Activated CD4-positive, alpha-beta T cell treated with anti-CD3 and anti-CD28 coated beads, Interleukin-2, amount 10 ng/mL, durations not matched to agents 7 days and 5 days (primary cell): ENCODE data around the gene FNDC10. TPM values are rescaled to one million over a fixed set of nuclear protein-coding genes. Genes with fewer than 3 reads are reported as not detected.
"Not testable (repeated sequence)": the region's sequence is repeated elsewhere in the genome, so short reads cannot be mapped to it uniquely, and the experiment has no call there.

ENCODE experiments used
- CTCF ChIA-PET: fragments of 350-600 bp; sonication (Branson Sonifier 250); formaldehyde crosslinking; loops from one replicate; lab custom pipeline; 2021; ENCODE audit warnings: antibody characterized with exemption; lab: Charles Lee
- POLR2A ChIA-PET: fragments of 350-600 bp; sonication (Branson Sonifier 250); formaldehyde crosslinking; loops from one replicate; lab custom pipeline; 2021; ENCODE audit warnings: antibody characterized with exemption; lab: Charles Lee
- DNase-seq: peaks from one replicate; pipeline ENCODE4 v3.0.0-alpha.2; 2020
- H3K27ac Mint-ChIP-seq: one replicate; pipeline ENCODE4 v1.8.0; 2021; ENCODE audit warnings: mild to moderate bottlenecking, moderate library complexity, mixed read lengths
- H3K27me3 Mint-ChIP-seq: one replicate; pipeline ENCODE4 v1.8.0; 2021; ENCODE audit warnings: mixed read lengths
- H3K36me3 Mint-ChIP-seq: one replicate; pipeline ENCODE4 v1.8.0; 2021; ENCODE audit warnings: low read depth, mixed read lengths
- H3K4me1 Mint-ChIP-seq: one replicate; pipeline ENCODE4 v1.8.0; 2021; ENCODE audit warnings: mixed read lengths
- H3K4me3 Mint-ChIP-seq: one replicate; pipeline ENCODE4 v1.8.0; 2021; ENCODE audit warnings: mild to moderate bottlenecking, moderate library complexity, mixed read lengths
- H3K9me3 Mint-ChIP-seq: one replicate; pipeline ENCODE4 v1.8.0; 2021; ENCODE audit warnings: mixed read lengths
- total RNA-seq, 2 experiments: library from RNA; stranded (reverse); gene quantifications; one replicate each; pipeline ENCODE4 v1.2.3, GENCODE V29; 2021

The FNDC10 gene
- total RNA-seq, 2 experiments from 2014 or later, result 6.2 to 7.9 TPM

DNA sequence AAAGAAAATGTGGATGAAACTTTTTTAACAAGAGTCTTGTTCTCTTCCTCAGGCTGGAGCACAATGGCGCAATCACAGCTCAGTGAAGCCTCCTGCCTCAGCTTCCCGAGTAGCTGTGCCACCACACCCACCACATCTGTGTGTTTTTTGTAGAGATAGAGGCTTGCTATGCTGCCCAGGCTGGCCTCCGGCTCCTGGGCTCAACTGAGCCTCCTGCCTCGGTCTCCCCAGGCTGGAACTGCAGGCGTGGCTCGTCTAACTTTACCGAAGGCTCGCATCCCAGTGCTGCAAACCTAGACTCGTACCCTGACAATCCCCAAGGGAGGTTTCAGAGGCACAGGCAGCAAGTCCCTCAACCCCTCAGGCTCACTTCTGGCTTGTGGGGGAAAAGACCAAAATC, 39.8 kb downstream of the FNDC10 start:
- peaks cover 21% of the 10 kb centered on the region for H3K36me3 Mint-ChIP-seq
- no peak for DNase-seq
- no peak overlapping the region for H3K4me3 Mint-ChIP-seq
- H3K9me3 Mint-ChIP-seq, result no peaks in the 10 kb centered on the region
- ChIA-PET CTCF (no interaction called here), POLR2A (no interaction called here)
- no peaks in the 10 kb centered on the region for H3K4me1 Mint-ChIP-seq
- H3K27ac Mint-ChIP-seq, result no peak overlapping the region
- H3K27me3 Mint-ChIP-seq, result no peaks in the 10 kb centered on the region

DNA sequence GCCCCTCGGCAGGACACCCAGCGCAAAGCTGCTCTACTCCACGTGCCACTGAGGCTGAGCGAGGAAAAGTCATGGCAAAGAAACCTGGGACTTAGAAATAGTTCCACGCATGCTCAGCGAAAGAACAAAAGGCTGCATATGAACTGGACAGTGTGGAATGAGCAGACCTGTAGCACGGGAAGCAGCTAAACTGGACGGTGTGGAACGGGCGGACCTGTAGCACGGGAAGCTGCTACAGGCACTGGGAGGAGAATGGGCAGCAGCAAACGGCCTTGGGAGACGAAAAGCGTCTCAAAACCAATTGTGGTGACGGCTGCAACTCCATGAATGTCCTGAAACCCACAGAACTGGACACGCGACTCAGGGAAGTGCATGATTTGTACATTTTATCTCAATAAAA, 40.9 kb downstream of the FNDC10 start:
- ChIA-PET POLR2A (no interaction called here), CTCF (no interaction called here)
- Mint-ChIP-seq H3K4me1 (no peaks in the 10 kb centered on the region), H3K9me3 (no peaks in the 10 kb centered on the region), H3K27ac (no peak overlapping the region), H3K4me3 (no peak overlapping the region), H3K36me3 (peaks cover 11% of the 10 kb centered on the region), H3K27me3 (no peaks in the 10 kb centered on the region)
- no peak for DNase-seq

DNA sequence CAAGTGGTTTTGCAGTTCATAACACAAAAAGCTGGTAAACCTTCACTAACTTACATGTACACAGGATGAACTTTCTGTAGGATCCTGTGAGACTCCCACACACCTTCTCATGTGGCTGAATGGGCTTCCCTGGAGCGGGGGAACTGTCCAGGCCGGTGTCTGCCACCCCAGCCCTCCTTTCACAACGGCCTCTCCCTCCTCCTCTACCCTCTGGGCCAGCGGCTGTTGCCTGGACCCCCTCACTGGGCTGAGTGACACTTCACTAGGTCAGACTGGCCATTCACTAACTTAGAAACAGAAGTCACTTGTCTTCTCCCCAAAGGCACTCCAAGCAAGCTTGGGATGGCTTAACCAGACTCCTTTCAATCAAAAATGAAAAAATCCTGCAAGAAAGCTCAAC, 41.3 kb downstream of the FNDC10 start:
- ChIA-PET POLR2A (no interaction called here), CTCF (interaction anchor here (0.7 kb wide), 1 partner anchor 13 kb away, joined by 3 read pairs; no protein-coding TSS in a partner anchor)
- no peak overlapping the region for H3K4me3 Mint-ChIP-seq
- no peak for DNase-seq
- H3K9me3 Mint-ChIP-seq, result no peaks in the 10 kb centered on the region
- peaks cover 7% of the 10 kb centered on the region for H3K36me3 Mint-ChIP-seq
- H3K27ac Mint-ChIP-seq, result no peak overlapping the region
- H3K4me1 Mint-ChIP-seq, result peaks cover 2% of the 10 kb centered on the region
- no peaks in the 10 kb centered on the region for H3K27me3 Mint-ChIP-seq

DNA sequence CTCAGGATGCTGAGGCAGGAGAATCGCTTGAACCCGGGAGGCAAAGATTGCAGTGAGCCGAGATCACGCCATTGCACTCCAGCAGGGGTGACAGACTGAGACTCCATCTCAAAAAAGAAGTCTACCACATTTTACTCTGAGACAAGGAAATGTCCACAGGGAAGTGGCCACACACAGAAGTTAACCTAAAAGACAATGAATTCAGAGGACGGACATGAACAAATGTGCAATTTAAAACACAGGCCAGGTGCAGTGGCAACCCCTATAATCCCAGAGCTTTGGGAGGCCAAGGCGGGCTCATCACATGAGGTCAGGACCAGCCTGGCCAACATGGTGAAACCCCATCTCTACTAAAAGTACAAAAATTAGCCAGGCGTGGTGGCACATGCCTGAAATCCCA, 42.2 kb downstream of the FNDC10 start:
- DNase-seq, POLR2A ChIA-PET, H3K9me3 Mint-ChIP-seq, H3K4me1 Mint-ChIP-seq, H3K27ac Mint-ChIP-seq, H3K36me3 Mint-ChIP-seq, H3K27me3 Mint-ChIP-seq, H3K4me3 Mint-ChIP-seq: not testable (repeated sequence)
- CTCF ChIA-PET, result interaction anchor here (0.7 kb wide), 1 partner anchor 12 kb away, joined by 3 read pairs; no protein-coding TSS in a partner anchor

DNA sequence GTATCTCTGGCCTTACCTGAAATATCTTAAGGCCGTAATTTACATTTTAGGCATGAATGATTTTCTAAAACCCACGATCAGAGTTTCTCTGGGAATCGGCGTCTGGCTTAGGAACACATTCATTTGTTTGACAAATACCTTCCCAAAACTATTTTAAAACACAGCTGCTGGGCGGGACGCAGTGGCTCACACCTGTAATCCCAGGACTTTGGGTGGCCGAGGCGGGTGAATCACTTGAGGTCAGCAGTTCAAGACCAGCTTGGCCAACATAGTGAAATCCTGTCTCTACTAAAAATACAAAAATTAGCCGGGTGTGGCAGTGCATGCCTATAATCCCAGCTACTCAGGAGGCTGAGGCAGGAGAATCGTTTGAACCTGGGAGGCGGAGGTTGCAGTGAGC, 43.0 kb downstream of the FNDC10 start:
- H3K4me3 Mint-ChIP-seq, POLR2A ChIA-PET: not testable (repeated sequence)
- CTCF ChIA-PET, result interaction anchor here (0.7 kb wide), 2 partner anchors 11 to 36 kb away, joined by 3 to 4 read pairs; no protein-coding TSS in a partner anchor

DNA sequence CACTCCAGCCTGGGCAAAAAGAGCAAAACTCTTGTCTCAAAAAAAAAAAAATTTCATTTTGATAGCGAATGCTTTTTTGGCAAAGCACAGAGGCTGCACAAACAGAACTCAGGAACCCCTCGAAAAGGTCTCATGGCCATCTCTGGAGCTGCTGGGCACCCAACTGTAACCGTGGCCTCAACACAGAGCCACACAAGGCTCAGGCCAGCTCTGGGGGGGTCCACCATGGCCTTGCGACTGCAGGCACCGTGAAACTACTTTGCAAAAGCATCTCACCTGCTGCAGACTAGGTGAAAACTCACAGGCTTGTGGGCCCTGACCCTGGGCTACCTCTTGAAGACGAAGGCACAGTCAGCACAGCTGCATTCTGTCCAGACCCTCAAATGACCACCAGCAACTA, 43.4 kb downstream of the FNDC10 start:
- POLR2A ChIA-PET, result no interaction called here
- Mint-ChIP-seq H3K27me3 (no peaks in the 10 kb centered on the region), H3K36me3 (no peaks in the 10 kb centered on the region), H3K27ac (no peak overlapping the region), H3K9me3 (no peaks in the 10 kb centered on the region), H3K4me1 (peaks cover 2% of the 10 kb centered on the region), H3K4me3 (no peak overlapping the region)
- DNase-seq, result no peak
- CTCF ChIA-PET, result interaction anchor here (0.7 kb wide), 2 partner anchors 11 to 36 kb away, joined by 3 to 4 read pairs; no protein-coding TSS in a partner anchor

More for the DNA sequence above, 43.0 kb downstream of the FNDC10 start:
- not testable (repeated sequence) for H3K36me3 Mint-ChIP-seq, H3K27me3 Mint-ChIP-seq, H3K4me1 Mint-ChIP-seq, H3K27ac Mint-ChIP-seq, H3K9me3 Mint-ChIP-seq, DNase-seq

DNA sequence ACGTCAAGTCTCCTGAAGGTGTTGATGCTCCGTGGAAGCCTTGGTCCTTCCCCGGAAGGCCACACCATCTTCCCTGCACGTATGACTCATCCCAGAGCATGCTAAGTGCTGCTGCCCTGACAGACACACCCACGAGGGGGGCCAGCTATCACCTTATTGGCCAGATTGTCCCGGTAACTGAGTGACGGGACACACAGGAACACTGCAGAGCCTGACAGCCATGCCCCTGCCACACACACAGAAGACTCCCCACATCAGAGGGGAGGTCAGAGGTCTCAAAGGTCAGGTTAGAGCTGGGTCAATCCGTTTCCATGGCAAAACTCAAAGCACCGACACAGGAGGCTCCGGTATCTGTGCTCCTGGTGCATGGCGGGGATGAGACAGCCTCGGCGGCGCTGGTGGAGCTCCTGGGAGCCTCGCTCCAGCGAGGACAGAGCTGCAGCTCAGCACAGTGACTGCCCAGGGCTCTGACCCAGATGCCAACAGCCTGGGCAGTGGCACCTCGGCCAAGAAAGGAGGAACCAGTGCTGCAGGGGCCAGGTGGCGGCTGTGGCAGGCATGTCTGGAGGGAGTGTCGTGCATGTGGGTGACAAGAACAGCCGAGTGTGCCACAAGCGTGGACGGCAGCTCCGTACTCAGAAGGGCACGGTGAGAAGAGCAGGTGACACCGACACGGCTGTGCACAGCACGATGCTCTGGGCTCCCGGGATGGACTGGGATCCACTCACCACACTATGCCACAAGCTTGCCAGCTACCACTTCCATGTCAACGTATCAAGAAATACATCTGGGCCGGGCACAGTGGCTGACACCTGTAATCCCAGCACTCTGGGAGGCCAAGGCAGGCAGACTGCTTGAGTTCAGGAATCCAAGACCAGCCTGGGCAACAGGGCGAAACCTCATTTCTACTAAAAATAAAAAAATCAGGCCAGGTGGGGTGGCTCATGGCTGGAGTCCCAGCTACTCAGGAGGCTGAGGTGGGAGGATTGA, 44.7 kb downstream of the FNDC10 start:
- Mint-ChIP-seq H3K36me3 (no peaks in the 10 kb centered on the region), H3K4me3 (no peak overlapping the region), H3K27ac (no peak overlapping the region), H3K27me3 (no peaks in the 10 kb centered on the region), H3K9me3 (no peaks in the 10 kb centered on the region), H3K4me1 (peaks cover 2% of the 10 kb centered on the region)
- DNase-seq, result no peak
- POLR2A ChIA-PET, result no interaction called here
- CTCF ChIA-PET, result interaction anchor here (0.9 to 1.7 kb wide), 3 partner anchors 10 to 50 kb away, joined by 3 to 5 read pairs (median 4); no protein-coding TSS in a partner anchor

DNA sequence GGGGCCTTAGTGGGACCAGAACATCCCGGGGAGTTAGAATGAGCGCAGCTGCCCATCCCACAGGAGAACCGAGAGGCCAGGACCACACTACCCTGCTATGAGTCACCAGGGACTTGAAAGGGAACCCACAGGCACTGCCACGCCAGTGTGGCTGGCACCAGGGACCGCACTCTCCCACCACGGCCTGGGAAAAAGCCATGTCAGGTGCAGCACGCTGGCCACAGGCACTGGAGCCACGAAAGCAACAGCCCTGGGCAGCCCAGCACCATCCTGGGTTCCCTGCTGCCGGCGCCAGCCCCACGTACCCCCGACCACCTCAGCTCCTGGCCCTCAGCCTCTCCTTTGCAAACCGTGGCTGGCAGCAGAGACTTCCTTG, 45.4 kb downstream of the FNDC10 start:
- POLR2A ChIA-PET, result no interaction called here
- no peak for DNase-seq
- CTCF ChIA-PET, result interaction anchor here (0.9 to 1.7 kb wide), 3 partner anchors 9 to 49 kb away, joined by 3 to 5 read pairs (median 4); no protein-coding TSS in a partner anchor
- no peaks in the 10 kb centered on the region for H3K27me3 Mint-ChIP-seq
- no peak overlapping the region for H3K4me3 Mint-ChIP-seq
- no peaks in the 10 kb centered on the region for H3K36me3 Mint-ChIP-seq
- H3K9me3 Mint-ChIP-seq, result no peaks in the 10 kb centered on the region
- no peak overlapping the region for H3K27ac Mint-ChIP-seq
- H3K4me1 Mint-ChIP-seq, result peaks cover 2% of the 10 kb centered on the region

DNA sequence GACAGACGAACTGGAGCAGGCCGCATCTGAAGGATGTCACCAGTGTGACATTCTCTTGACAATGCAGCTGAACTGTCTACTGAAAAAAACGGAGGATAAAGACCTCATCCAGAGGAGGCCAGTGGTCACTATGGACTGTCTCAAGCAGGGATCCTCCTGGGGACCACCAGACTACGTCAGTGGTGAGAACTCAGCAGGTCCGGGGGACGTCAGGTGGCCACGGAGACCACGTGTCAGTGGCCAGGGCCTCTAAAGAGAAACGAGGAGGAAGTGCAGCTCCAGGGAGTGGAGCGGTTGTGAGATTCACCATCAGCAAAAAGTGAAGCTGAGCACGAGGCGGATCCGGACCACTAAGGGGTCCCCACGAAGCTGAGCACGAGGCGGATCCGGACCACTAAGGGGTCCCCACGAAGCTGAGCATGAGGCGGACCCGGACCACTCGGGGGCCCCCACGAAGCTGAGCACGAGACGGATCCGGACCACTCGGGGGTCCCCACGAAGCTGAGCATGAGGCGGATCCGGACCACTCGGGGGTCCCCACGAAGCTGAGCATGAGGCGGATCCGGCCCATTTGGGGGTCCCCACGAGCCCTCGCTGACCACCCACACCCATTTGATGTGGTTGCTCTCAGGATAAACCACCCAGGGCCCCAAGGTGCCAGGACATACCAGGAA, 46.0 kb downstream of the FNDC10 start:
- Mint-ChIP-seq H3K36me3 (no peaks in the 10 kb centered on the region), H3K9me3 (no peaks in the 10 kb centered on the region), H3K4me3 (no peak overlapping the region), H3K27me3 (no peaks in the 10 kb centered on the region), H3K4me1 (peaks cover 2% of the 10 kb centered on the region), H3K27ac (no peak overlapping the region)
- ChIA-PET CTCF (interaction anchor here (0.5 to 1.7 kb wide), 4 partner anchors 33 to 63 kb away, joined by 3 to 5 read pairs (median 4); no protein-coding TSS in a partner anchor), POLR2A (no interaction called here)
- no peak for DNase-seq

DNA sequence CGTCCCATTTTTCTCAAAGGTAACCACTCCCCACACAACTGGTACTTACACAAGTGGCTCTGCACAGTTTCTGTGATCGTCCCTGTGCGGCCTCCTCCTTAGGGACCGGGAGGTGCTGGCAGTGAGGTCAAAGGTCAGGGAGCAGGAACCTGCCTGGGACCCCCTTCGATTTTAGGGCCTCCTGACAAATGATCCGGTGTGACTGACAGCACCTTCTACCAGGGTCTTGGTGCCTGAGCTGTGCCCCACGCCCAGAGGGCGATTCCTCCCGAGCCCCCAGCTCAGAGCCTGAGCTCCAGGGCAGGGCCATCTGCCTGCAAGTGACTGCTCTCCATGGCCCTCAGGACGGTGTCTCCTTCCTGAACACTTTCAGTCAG, 47.7 kb downstream of the FNDC10 start:
- Mint-ChIP-seq H3K4me3 (no peak overlapping the region), H3K27me3 (no peaks in the 10 kb centered on the region), H3K36me3 (no peaks in the 10 kb centered on the region), H3K9me3 (no peaks in the 10 kb centered on the region), H3K27ac (no peak overlapping the region), H3K4me1 (peaks cover 2% of the 10 kb centered on the region)
- no peak for DNase-seq
- CTCF ChIA-PET, result no interaction called here
- POLR2A ChIA-PET, result no interaction called here

DNA sequence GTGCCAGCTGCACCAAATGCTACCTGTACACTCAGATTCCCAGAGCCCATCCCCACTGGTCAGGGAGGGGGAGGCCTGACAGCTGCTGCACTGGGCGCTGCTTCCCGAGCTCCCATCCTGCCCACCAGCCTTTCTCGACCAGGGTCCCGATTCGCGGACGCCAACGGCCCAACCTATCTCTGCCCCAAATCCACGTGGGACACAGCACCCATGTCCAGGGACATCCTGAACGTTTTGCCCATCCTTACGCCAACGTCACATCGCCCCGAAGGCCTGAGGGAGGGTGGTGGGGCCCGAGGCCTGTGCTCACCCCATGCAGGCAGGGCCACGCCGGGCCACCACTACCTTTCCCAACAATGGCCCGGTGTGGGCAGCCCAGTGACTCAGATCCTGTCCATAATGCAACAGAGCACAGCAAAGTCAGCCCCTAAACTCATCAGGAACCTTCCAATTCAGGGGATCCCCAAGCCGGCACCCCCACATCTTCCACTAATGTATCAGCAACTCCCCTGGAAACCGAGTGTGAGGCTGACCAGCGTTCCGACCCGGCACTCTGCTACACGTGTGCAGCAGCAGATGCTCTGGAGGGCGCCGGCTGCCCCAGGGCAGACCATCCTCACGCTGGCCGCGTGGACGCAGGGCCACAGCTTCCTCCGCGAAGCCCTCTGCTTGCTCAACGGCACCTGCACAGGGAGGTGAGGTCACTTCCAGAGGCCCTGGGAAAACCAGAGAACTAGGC, 48.2 kb downstream of the FNDC10 start:
- CTCF ChIA-PET, result interaction anchor here (1.1 kb wide), 1 partner anchor 77 kb away, joined by 3 read pairs; no protein-coding TSS in a partner anchor
- Mint-ChIP-seq H3K9me3 (no peaks in the 10 kb centered on the region), H3K4me3 (no peak overlapping the region), H3K4me1 (peaks cover 2% of the 10 kb centered on the region), H3K36me3 (no peaks in the 10 kb centered on the region), H3K27me3 (no peaks in the 10 kb centered on the region), H3K27ac (no peak overlapping the region)
- POLR2A ChIA-PET, result no interaction called here
- no peak for DNase-seq

DNA sequence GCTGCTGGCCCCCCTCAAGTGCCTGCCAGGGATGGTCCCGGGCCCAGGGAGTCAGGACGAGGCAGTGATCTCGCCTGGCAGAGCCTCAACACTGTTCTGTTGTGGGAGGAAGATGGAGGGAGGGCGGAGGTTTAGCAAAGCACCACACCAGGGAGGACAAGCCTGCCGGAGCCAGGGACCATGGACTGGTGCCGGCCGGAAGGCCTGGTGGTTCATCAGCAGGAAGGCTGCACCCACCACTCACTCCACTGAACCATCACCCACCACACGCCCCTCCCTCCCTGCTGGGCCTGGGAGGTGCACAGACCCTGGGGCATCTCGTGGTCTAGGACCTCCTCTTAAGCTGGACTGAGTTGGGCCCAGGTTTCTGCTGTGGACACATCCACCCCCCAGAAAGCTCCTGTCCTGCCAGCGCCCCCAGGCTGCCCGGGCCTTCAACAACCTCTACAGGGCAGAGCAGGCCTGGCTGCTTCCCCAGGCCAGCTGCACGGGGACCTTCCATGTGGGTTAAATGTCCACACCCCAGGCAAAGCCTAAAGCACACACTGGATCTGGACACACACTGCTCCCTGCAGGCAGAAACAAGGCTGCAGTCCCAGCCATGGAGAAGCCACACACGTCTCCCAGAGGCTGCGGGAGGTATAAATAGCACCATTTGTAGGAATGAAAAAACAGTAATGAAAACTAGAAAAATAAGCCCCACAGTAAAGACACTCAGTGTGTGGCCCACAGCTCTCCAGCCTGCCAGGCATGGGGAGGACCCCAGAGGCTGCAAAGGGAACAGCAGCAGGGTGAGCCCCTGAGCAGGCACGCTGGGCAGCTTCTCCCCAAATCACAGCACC, 49.1 kb downstream of the FNDC10 start:
- Mint-ChIP-seq H3K4me1 (peaks cover 2% of the 10 kb centered on the region), H3K9me3 (no peaks in the 10 kb centered on the region), H3K27ac (no peak overlapping the region), H3K36me3 (no peaks in the 10 kb centered on the region), H3K4me3 (no peak overlapping the region), H3K27me3 (no peaks in the 10 kb centered on the region)
- ChIA-PET POLR2A (no interaction called here), CTCF (interaction anchor here (1.1 to 1.4 kb wide), 3 partner anchors 15 to 261 kb away, joined by 3 to 5 read pairs (median 4); no protein-coding TSS in a partner anchor)
- DNase-seq, result no peak
